Testis (tissue), 3 donors: ENCODE measurements around the gene DISP2. TPM values are rescaled to one million over a fixed set of nuclear protein-coding genes. Genes with fewer than 3 reads are reported as not detected.

ENCODE experiments used
- DNase-seq: peaks from one replicate; pipeline ENCODE4 v3.0.0-alpha.2; 2019
- H3K27ac ChIP-seq, 2 donors: fragments of 200-600 bp; sonication (generic); one replicate each; pipeline ENCODE4 v1.5.1; 2019
- H3K27me3 ChIP-seq: fragments of 200-600 bp; sonication (generic); one replicate; pipeline ENCODE4 v1.5.1; 2019
- H3K36me3 ChIP-seq: fragments of 200-600 bp; sonication (generic); one replicate; pipeline ENCODE4 v1.5.1; 2017; ENCODE audit warnings: low read depth; ENCODE audit errors: missing control alignments
- H3K4me1 ChIP-seq: fragments of 200-600 bp; sonication (generic); one replicate; pipeline ENCODE4 v1.5.1; 2019
- H3K4me3 ChIP-seq, 2 donors: fragments of 200-600 bp; sonication (generic); one replicate each; pipeline ENCODE4 v1.5.1; 2017 to 2019
- H3K9me3 ChIP-seq: fragments of 200-600 bp; sonication (generic); one replicate; pipeline ENCODE4 v1.5.1; 2017
- CTCF ChIP-seq, 3 experiments: fragments of 450-650 bp in 2 of 3; fragments of 200-600 bp in 1 of 3; sonication (generic) in 1 of 3; IDR thresholded peaks; one replicate each; pipeline ENCODE4 v1.5.1; 2016 to 2019; ENCODE audit warnings: antibody characterized with exemption in 3 of 3, mild to moderate bottlenecking in 2 of 3, moderate library complexity in 1 of 3
- POLR2A ChIP-seq: fragments of 450-650 bp; IDR thresholded peaks from one replicate; pipeline ENCODE4 v1.6.1; 2017; ENCODE audit warnings: antibody characterized with exemption, mild to moderate bottlenecking, moderate library complexity
- WGBS, 2 donors: methylation state at CpG; one replicate each; pipeline ENCODE4 v1.1.5; 2018; 5-methylcytosine and 5-hydroxymethylcytosine counted together
- intact Hi-C: fragments of 100-400 bp; cut with DNase I; formaldehyde crosslinking; loops from one replicate; pipeline ENCODE4 v1.15.1; 2023; ENCODE audit warnings: low total_unique reads
- polyA plus RNA-seq: library from polyadenylated mRNA; stranded (reverse); fragments of 350-450 nt; fragmentation: Illumina TruSeq; extraction: RNeasy Lipid Tissue Mini Kit (QIAGEN cat#74804); gene quantifications from one replicate; pipeline ENCODE4 v1.2.3, GENCODE V29; 2014; ENCODE audit warnings: low read depth, low replicate concordance; ENCODE audit not compliant: insufficient read depth
- total RNA-seq, 2 donors: library from RNA; depleted of rRNA; stranded (reverse); fragments of >200 nt; gene quantifications; one replicate each; pipeline ENCODE4 v1.2.3, GENCODE V29; 2016

Gene DISP2
- total and polyA plus RNA-seq, 3 donors from 2014 or later = 3.0 to 7.6 (median 4.4) TPM

- TF ChIP-seq POLR2A = no peak
- intact Hi-C loops = no loop called here
- Histone ChIP-seq H3K4me3 (no peak overlapping the region), H3K9me3 (no peaks in the 10 kb centered on the region), H3K4me1 (no peaks in the 10 kb centered on the region), H3K27me3 (no peaks in the 10 kb centered on the region), H3K27ac (no peak overlapping the region), H3K36me3 (no peaks in the 10 kb centered on the region)
- no peak for DNase-seq
- 71 to 72% methylated on average over 4 of the region's 4 CpGs for WGBS, 2 donors
Measured at GRCh38 chr15:40398413-40398873, 40.4 kb downstream of the DISP2 start.

GRCh38 chr15:40399370-40399769 lies 41.4 kb downstream of the DISP2 start:
- intact Hi-C loops = no loop called here
- no peak overlapping the region for H3K4me3 ChIP-seq
- H3K27ac ChIP-seq = no peak overlapping the region
- H3K27me3 ChIP-seq = no peaks in the 10 kb centered on the region
- TF ChIP-seq CTCF (IDR thresholded peaks at IDR 0.05) (no peak), POLR2A (no peak)
- H3K4me1 ChIP-seq = no peaks in the 10 kb centered on the region
- DNase-seq = peak; percentile 53
- 55 to 80% methylated on average over 7 of the region's 7 CpGs for WGBS, 2 donors
- H3K9me3 ChIP-seq = no peaks in the 10 kb centered on the region
- H3K36me3 ChIP-seq = no peaks in the 10 kb centered on the region

- DNase-seq = peak; percentile 97
- Histone ChIP-seq H3K36me3 (no peaks in the 10 kb centered on the region), H3K27ac (peak within 1 kb of the TSS; percentile 34 to 72), H3K9me3 (no peaks in the 10 kb centered on the region), H3K27me3 (no peaks in the 10 kb centered on the region), H3K4me3 (peak within 1 kb of the TSS; percentile 74 to 77), H3K4me1 (peaks cover 7% of the 10 kb centered on the region)
- no peak for TF ChIP-seq CTCF (IDR thresholded peaks at IDR 0.05)
- TF ChIP-seq POLR2A = no peak
- intact Hi-C loops = no loop called here
- 1 to 4% methylated on average over 14 to 54 of the region's 54 CpGs for WGBS, 2 donors
Measured at GRCh38 chr15:40405501-40406381, 47.7 kb downstream of the DISP2 start, which contains the start of gene IVD. Gene IVD, plus strand, starts transcription at chr15:40405795. Its CDS starts 33 bp downstream, at chr15:40405828.

- no peak for DNase-seq
- intact Hi-C loops = no loop called here
- no peaks in the 10 kb centered on the region for H3K36me3 ChIP-seq
- H3K4me1 ChIP-seq = peaks cover 7% of the 10 kb centered on the region
- H3K27me3 ChIP-seq = no peaks in the 10 kb centered on the region
- TF ChIP-seq CTCF (IDR thresholded peaks at IDR 0.05) = no peak
- TF ChIP-seq POLR2A = no peak
- H3K27ac ChIP-seq = no peak overlapping the region
- WGBS, 2 donors = 81 to 89% methylated on average over 8 of the region's 8 CpGs
- H3K4me3 ChIP-seq = no peak overlapping the region
- no peaks in the 10 kb centered on the region for H3K9me3 ChIP-seq
Measured at GRCh38 chr15:40407330-40407990, 49.4 kb downstream of the DISP2 start.

GRCh38 chr15:40409366-40409765 lies 51.3 kb downstream of the DISP2 start:
- no peak for DNase-seq
- H3K27ac ChIP-seq = no peak overlapping the region

More at GRCh38 chr15:40409366-40409765, 51.3 kb downstream of the DISP2 start:
- H3K4me1 ChIP-seq = peaks cover 7% of the 10 kb centered on the region
- intact Hi-C loops = no loop called here
- H3K36me3 ChIP-seq = no peaks in the 10 kb centered on the region
- no peak overlapping the region for H3K4me3 ChIP-seq
- whole genome bisulfite sequencing, 2 donors = 82 to 83% methylated on average over 3 of the region's 3 CpGs
- TF ChIP-seq POLR2A (no peak), CTCF (IDR thresholded peaks at IDR 0.05) (no peak)
- H3K9me3 ChIP-seq = no peaks in the 10 kb centered on the region
- H3K27me3 ChIP-seq = no peaks in the 10 kb centered on the region
